ENCODE measurements around the gene FAM3C. TPM values are rescaled to one million over a fixed set of nuclear protein-coding genes. Genes with fewer than 3 reads are reported as not detected.
"Not testable (repeated sequence)": the region's sequence is repeated elsewhere in the genome, so short reads cannot be mapped to it uniquely, and the experiment has no call there.

FAM3C gene
- polyA plus RNA-seq, 1 experiment = 48.7 TPM

DNA sequence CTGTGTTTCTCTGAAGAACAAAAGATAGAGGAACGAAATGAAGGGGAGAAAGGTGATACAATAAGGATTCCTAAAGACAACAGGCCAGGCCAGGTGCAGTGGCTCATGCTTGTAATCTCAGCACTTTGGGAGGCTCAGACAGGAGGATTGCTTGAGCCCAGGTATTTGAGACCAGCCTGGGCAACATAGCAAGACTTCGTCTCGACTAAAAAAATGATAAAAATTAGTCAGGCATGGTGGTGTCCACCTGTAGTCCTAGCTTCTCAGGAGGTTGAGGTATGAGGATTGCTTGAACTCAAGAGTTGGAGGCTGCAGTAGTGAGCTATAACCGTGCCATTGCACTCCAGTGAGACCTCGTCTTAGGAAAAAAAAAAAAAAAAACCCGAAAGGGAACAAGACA is 41.4 kb upstream of the FAM3C start:
- no peak for DNase-seq (ENCODE audit: low read depth, low spot score)
- CTCF ChIA-PET = interaction anchor here (0.6 to 2.9 kb wide), 4 partner anchors 35 to 107 kb away, joined by 3 to 15 read pairs (median 4); partner anchors contain the start of gene FAM3C
- peaks cover 4% of the 10 kb centered on the region for H3K27me3 ChIP-seq (ENCODE audit: control insufficient read depth, insufficient read depth, low read length)
- H3K27ac ChIP-seq (ENCODE audit: low read depth, low read length) = no peak overlapping the region
- TF ChIP-seq, protein P1, sequence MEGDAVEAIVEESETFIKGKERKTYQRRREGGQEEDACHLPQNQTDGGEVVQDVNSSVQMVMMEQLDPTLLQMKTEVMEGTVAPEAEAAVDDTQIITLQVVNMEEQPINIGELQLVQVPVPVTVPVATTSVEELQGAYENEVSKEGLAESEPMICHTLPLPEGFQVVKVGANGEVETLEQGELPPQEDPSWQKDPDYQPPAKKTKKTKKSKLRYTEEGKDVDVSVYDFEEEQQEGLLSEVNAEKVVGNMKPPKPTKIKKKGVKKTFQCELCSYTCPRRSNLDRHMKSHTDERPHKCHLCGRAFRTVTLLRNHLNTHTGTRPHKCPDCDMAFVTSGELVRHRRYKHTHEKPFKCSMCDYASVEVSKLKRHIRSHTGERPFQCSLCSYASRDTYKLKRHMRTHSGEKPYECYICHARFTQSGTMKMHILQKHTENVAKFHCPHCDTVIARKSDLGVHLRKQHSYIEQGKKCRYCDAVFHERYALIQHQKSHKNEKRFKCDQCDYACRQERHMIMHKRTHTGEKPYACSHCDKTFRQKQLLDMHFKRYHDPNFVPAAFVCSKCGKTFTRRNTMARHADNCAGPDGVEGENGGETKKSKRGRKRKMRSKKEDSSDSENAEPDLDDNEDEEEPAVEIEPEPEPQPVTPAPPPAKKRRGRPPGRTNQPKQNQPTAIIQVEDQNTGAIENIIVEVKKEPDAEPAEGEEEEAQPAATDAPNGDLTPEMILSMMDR (IDR thresholded peaks at IDR 0.05; ENCODE audit: low read depth, low read length) = no peak
- H3K4me3 ChIP-seq (ENCODE audit: low read depth, low read length) = no peak overlapping the region
- H3K9me3 ChIP-seq (ENCODE audit: control insufficient read depth, insufficient read depth, low read length) = no peaks in the 10 kb centered on the region
- POLR2A ChIA-PET = no interaction called here

GRCh38 chr7:121436688-121437087 is 40.6 kb upstream of the FAM3C start:
- Histone ChIP-seq H3K4me3 (ENCODE audit: low read depth, low read length) (no peak overlapping the region), H3K27me3 (ENCODE audit: control insufficient read depth, insufficient read depth, low read length) (peaks cover 4% of the 10 kb centered on the region), H3K27ac (ENCODE audit: low read depth, low read length) (no peak overlapping the region), H3K9me3 (ENCODE audit: control insufficient read depth, insufficient read depth, low read length) (no peaks in the 10 kb centered on the region)
- TF ChIP-seq, protein P1 (IDR thresholded peaks at IDR 0.05; ENCODE audit: low read depth, low read length) = no peak
- no peak for DNase-seq (ENCODE audit: low read depth, low spot score)
- ChIA-PET POLR2A (no interaction called here), CTCF (interaction anchor here (0.8 kb wide), 1 partner anchor 70 kb away, joined by 3 read pairs; no protein-coding TSS in a partner anchor)

- POLR2A ChIA-PET = no interaction called here
- CTCF ChIA-PET = no interaction called here
These were observed 40.0 kb upstream of the FAM3C start for GRCh38 chr7:121436136-121436535.

DNA sequence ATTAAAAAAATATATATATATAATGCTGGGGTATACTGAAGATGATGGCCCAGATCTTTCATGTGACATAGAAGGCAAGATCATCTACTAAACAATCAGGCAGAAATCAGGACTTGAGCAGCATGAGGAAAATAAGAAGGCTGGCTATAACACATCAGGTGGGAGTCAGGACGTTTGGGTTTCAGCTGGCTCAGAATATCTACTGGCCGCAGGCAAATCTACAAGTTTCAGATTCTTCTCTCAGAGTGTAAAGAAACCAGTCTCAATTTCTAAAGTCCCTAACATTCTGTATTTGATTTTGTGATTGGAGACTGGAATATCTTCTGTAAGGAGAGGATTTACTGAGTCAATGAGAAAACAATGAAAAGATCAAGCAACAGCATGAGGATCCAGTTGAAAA is 37.7 kb upstream of the FAM3C start:
- DNase-seq (ENCODE audit: low read depth, low spot score) = no peak
- ChIA-PET CTCF (no interaction called here), POLR2A (no interaction called here)
- H3K27ac ChIP-seq (ENCODE audit: low read depth, low read length) = no peak overlapping the region
- no peak overlapping the region for H3K4me3 ChIP-seq (ENCODE audit: low read depth, low read length)
- TF ChIP-seq, protein P1 (IDR thresholded peaks at IDR 0.05; ENCODE audit: low read depth, low read length) = no peak
- no peaks in the 10 kb centered on the region for H3K9me3 ChIP-seq (ENCODE audit: control insufficient read depth, insufficient read depth, low read length)
- peaks cover 4% of the 10 kb centered on the region for H3K27me3 ChIP-seq (ENCODE audit: control insufficient read depth, insufficient read depth, low read length)

More at GRCh38 chr7:121436136-121436535, 40.0 kb upstream of the FAM3C start:
- TF ChIP-seq, protein P1 (IDR thresholded peaks at IDR 0.05; ENCODE audit: low read depth, low read length) = no peak
- no peak for DNase-seq (ENCODE audit: low read depth, low spot score)
- no peak overlapping the region for H3K27ac ChIP-seq (ENCODE audit: low read depth, low read length)
- H3K27me3 ChIP-seq (ENCODE audit: control insufficient read depth, insufficient read depth, low read length) = peaks cover 4% of the 10 kb centered on the region
- no peaks in the 10 kb centered on the region for H3K9me3 ChIP-seq (ENCODE audit: control insufficient read depth, insufficient read depth, low read length)
- H3K4me3 ChIP-seq (ENCODE audit: low read depth, low read length) = no peak overlapping the region

- H3K4me3 ChIP-seq (ENCODE audit: low read depth, low read length); POLR2A ChIA-PET; H3K27me3 ChIP-seq (ENCODE audit: control insufficient read depth, insufficient read depth, low read length); H3K27ac ChIP-seq (ENCODE audit: low read depth, low read length); DNase-seq (ENCODE audit: low read depth, low spot score); H3K9me3 ChIP-seq (ENCODE audit: control insufficient read depth, insufficient read depth, low read length): not testable (repeated sequence)
- CTCF ChIA-PET = interaction anchor here (1.2 kb wide), 1 partner anchor 36 kb away, joined by 6 read pairs; no protein-coding TSS in a partner anchor
These were observed 36.4 kb upstream of the FAM3C start for GRCh38 chr7:121432486-121432885.

Measured in AG04450 (cell line).